Measurements from ENCODE around the gene PADI3. TPM values are rescaled to one million over a fixed set of nuclear protein-coding genes. Genes with fewer than 3 reads are reported as not detected.
"Not testable (repeated sequence)": the region's sequence is repeated elsewhere in the genome, so short reads cannot be mapped to it uniquely, and the experiment has no call there.

Gene PADI3
- total RNA-seq, 2 donors from 2014 or later, result not detected

- no peak overlapping the region for H3K4me3 Mint-ChIP-seq
- peak; percentile 78 to 85 for ATAC-seq (replicated peaks in 1 of 2)
- DNase-seq, result peak; percentile 86 to 90
- no peaks in the 10 kb centered on the region for H3K9me3 Mint-ChIP-seq
- H3K36me3 Mint-ChIP-seq (ENCODE audit: insufficient read depth in 2 of 2), result no peaks in the 10 kb centered on the region
- H3K4me1 Mint-ChIP-seq (ENCODE audit: low read depth), result no peaks in the 10 kb centered on the region
- H3K27ac Mint-ChIP-seq, result peak overlapping the region; percentile 65
- peaks cover 15% of the 10 kb centered on the region for H3K27me3 Mint-ChIP-seq (ENCODE audit: low read depth)
These were observed 11.9 kb upstream of the PADI3 start for GRCh38 chr1:17236779-17237560.

GRCh38 chr1:17237561-17237903 is 11.4 kb upstream of the PADI3 start:
- H3K9me3 Mint-ChIP-seq, result no peaks in the 10 kb centered on the region
- peaks cover 15% of the 10 kb centered on the region for H3K27me3 Mint-ChIP-seq (ENCODE audit: low read depth)

GRCh38 chr1:17239420-17239819 is 9.5 kb upstream of the PADI3 start:
- DNase-seq (peak; percentile 21 to 49), ATAC-seq (replicated peaks in 1 of 2) (peak; percentile 64 to 72)
- Mint-ChIP-seq H3K27me3 (ENCODE audit: low read depth) (peaks cover 15% of the 10 kb centered on the region), H3K4me3 (no peak overlapping the region), H3K4me1 (ENCODE audit: low read depth) (no peaks in the 10 kb centered on the region), H3K36me3 (ENCODE audit: insufficient read depth in 2 of 2) (no peaks in the 10 kb centered on the region), H3K9me3 (no peaks in the 10 kb centered on the region), H3K27ac (no peak overlapping the region)

More at GRCh38 chr1:17237561-17237903, 11.4 kb upstream of the PADI3 start:
- no peak overlapping the region for H3K4me3 Mint-ChIP-seq
- H3K36me3 Mint-ChIP-seq (ENCODE audit: insufficient read depth in 2 of 2), result no peaks in the 10 kb centered on the region
- H3K27ac Mint-ChIP-seq, result no peak overlapping the region
- H3K4me1 Mint-ChIP-seq (ENCODE audit: low read depth), result no peaks in the 10 kb centered on the region
- ATAC-seq (replicated peaks in 1 of 2) (no peak), DNase-seq (no peak)

GRCh38 chr1:17241011-17241779 is 7.7 kb upstream of the PADI3 start:
- not testable (repeated sequence) for H3K36me3 Mint-ChIP-seq (ENCODE audit: insufficient read depth in 2 of 2); H3K9me3 Mint-ChIP-seq; H3K4me3 Mint-ChIP-seq; DNase-seq; H3K4me1 Mint-ChIP-seq (ENCODE audit: low read depth); H3K27ac Mint-ChIP-seq; ATAC-seq (replicated peaks in 1 of 2); H3K27me3 Mint-ChIP-seq (ENCODE audit: low read depth)

- not testable (repeated sequence) for H3K4me1 Mint-ChIP-seq (ENCODE audit: low read depth); H3K27me3 Mint-ChIP-seq (ENCODE audit: low read depth); H3K9me3 Mint-ChIP-seq; ATAC-seq (replicated peaks in 1 of 2); H3K27ac Mint-ChIP-seq; DNase-seq; H3K4me3 Mint-ChIP-seq; H3K36me3 Mint-ChIP-seq (ENCODE audit: insufficient read depth in 2 of 2)
These were observed 7.2 kb upstream of the PADI3 start for GRCh38 chr1:17241780-17242074.

GRCh38 chr1:17243274-17243673 is 5.6 kb upstream of the PADI3 start:
- ATAC-seq (replicated peaks in 1 of 2), result no peak
- Mint-ChIP-seq H3K9me3 (no peaks in the 10 kb centered on the region), H3K27ac (no peak overlapping the region)

GRCh38 chr1:17244821-17245740 is 3.8 kb upstream of the PADI3 start:
- H3K27me3 Mint-ChIP-seq (ENCODE audit: low read depth), result peaks cover under 1% of the 10 kb centered on the region
- no peaks in the 10 kb centered on the region for H3K4me1 Mint-ChIP-seq (ENCODE audit: low read depth)
- DNase-seq (no peak), ATAC-seq (replicated peaks in 1 of 2) (no peak)
- H3K27ac Mint-ChIP-seq, result no peak overlapping the region
- H3K4me3 Mint-ChIP-seq, result no peak overlapping the region
- no peaks in the 10 kb centered on the region for H3K36me3 Mint-ChIP-seq (ENCODE audit: insufficient read depth in 2 of 2)
- H3K9me3 Mint-ChIP-seq, result no peaks in the 10 kb centered on the region

More at GRCh38 chr1:17243274-17243673, 5.6 kb upstream of the PADI3 start:
- Mint-ChIP-seq H3K27me3 (ENCODE audit: low read depth) (no peaks in the 10 kb centered on the region), H3K36me3 (ENCODE audit: insufficient read depth in 2 of 2) (no peaks in the 10 kb centered on the region), H3K4me3 (no peak overlapping the region), H3K4me1 (ENCODE audit: low read depth) (no peaks in the 10 kb centered on the region)
- no peak for DNase-seq

GRCh38 chr1:17245816-17246325 is 3.0 kb upstream of the PADI3 start:
- H3K27ac Mint-ChIP-seq, result no peak overlapping the region
- H3K4me3 Mint-ChIP-seq, result no peak overlapping the region
- no peak for ATAC-seq (replicated peaks in 1 of 2)
- peaks cover 8% of the 10 kb centered on the region for H3K27me3 Mint-ChIP-seq (ENCODE audit: low read depth)
- no peaks in the 10 kb centered on the region for H3K9me3 Mint-ChIP-seq
- no peak for DNase-seq
- H3K36me3 Mint-ChIP-seq (ENCODE audit: insufficient read depth in 2 of 2), result no peaks in the 10 kb centered on the region
- H3K4me1 Mint-ChIP-seq (ENCODE audit: low read depth), result no peaks in the 10 kb centered on the region

GRCh38 chr1:17246971-17247370 is 1.9 kb upstream of the PADI3 start:
- Mint-ChIP-seq H3K27me3 (ENCODE audit: low read depth) (peaks cover 12% of the 10 kb centered on the region), H3K4me3 (no peak overlapping the region), H3K27ac (no peak overlapping the region), H3K4me1 (ENCODE audit: low read depth) (peaks cover 4% of the 10 kb centered on the region), H3K36me3 (ENCODE audit: insufficient read depth in 2 of 2) (no peaks in the 10 kb centered on the region), H3K9me3 (no peaks in the 10 kb centered on the region)
- ATAC-seq (replicated peaks in 1 of 2) (no peak), DNase-seq (no peak)

- Mint-ChIP-seq H3K9me3 (no peaks in the 10 kb centered on the region), H3K4me3 (no peak overlapping the region), H3K27ac (no peak overlapping the region), H3K27me3 (ENCODE audit: low read depth) (peaks cover 12% of the 10 kb centered on the region), H3K4me1 (ENCODE audit: low read depth) (peaks cover 5% of the 10 kb centered on the region), H3K36me3 (ENCODE audit: insufficient read depth in 2 of 2) (no peaks in the 10 kb centered on the region)
- no peak for DNase-seq
- ATAC-seq (replicated peaks in 1 of 2), result no peak
These were observed 1.7 kb downstream of the PADI3 start for GRCh38 chr1:17250601-17251000.

GRCh38 chr1:17251246-17251645 is 2.3 kb downstream of the PADI3 start:
- no peak for DNase-seq
- H3K9me3 Mint-ChIP-seq, result no peaks in the 10 kb centered on the region

GRCh38 chr1:17251701-17252376 is 2.9 kb downstream of the PADI3 start:
- peaks cover 5% of the 10 kb centered on the region for H3K4me1 Mint-ChIP-seq (ENCODE audit: low read depth)
- no peaks in the 10 kb centered on the region for H3K36me3 Mint-ChIP-seq (ENCODE audit: insufficient read depth in 2 of 2)
- no peaks in the 10 kb centered on the region for H3K9me3 Mint-ChIP-seq
- DNase-seq, result no peak
- no peak for ATAC-seq (replicated peaks in 1 of 2)
- H3K27ac Mint-ChIP-seq, result no peak overlapping the region
- H3K27me3 Mint-ChIP-seq (ENCODE audit: low read depth), result peaks cover 12% of the 10 kb centered on the region
- H3K4me3 Mint-ChIP-seq, result no peak overlapping the region

More at GRCh38 chr1:17251246-17251645, 2.3 kb downstream of the PADI3 start:
- Mint-ChIP-seq H3K4me3 (no peak overlapping the region), H3K27me3 (ENCODE audit: low read depth) (peaks cover 12% of the 10 kb centered on the region), H3K27ac (no peak overlapping the region), H3K36me3 (ENCODE audit: insufficient read depth in 2 of 2) (no peaks in the 10 kb centered on the region), H3K4me1 (ENCODE audit: low read depth) (peaks cover 5% of the 10 kb centered on the region)
- no peak for ATAC-seq (replicated peaks in 1 of 2)

Measured in activated T-cell treated with anti-CD3 and anti-CD28 coated beads, Interleukin-2, amount 50 U/mL, for 72 hours (primary cell).